Stomach smooth muscle (tissue), 2 donors: ENCODE results near the gene RND3.

Experiments used
- H3K27ac ChIP-seq: one replicate; pipeline ENCODE4 v1.7.0; 2013; ENCODE audit warnings: mild to moderate bottlenecking, low read length, inconsistent platforms
- H3K27me3 ChIP-seq, 2 donors: one replicate each; pipeline ENCODE4 v1.7.0; 2013; ENCODE audit warnings: low read length in 2 of 2; ENCODE audit not compliant: insufficient read depth in 2 of 2, control insufficient read depth in 1 of 2
- H3K36me3 ChIP-seq, 2 donors: one replicate each; pipeline ENCODE4 v1.7.0; 2013; ENCODE audit warnings: low read length in 2 of 2; ENCODE audit not compliant: control insufficient read depth in 2 of 2, insufficient read depth in 2 of 2
- H3K4me1 ChIP-seq: one replicate; pipeline ENCODE4 v1.7.0; 2013; ENCODE audit warnings: low read length; ENCODE audit not compliant: control insufficient read depth, insufficient read depth
- H3K4me3 ChIP-seq, 2 donors: one replicate each; pipeline ENCODE4 v1.7.0; 2013; ENCODE audit warnings: low read length in 2 of 2
- H3K9ac ChIP-seq, 2 donors: one replicate each; pipeline ENCODE4 v1.7.0; 2013; ENCODE audit warnings: low read length in 2 of 2, mild to moderate bottlenecking in 1 of 2
- H3K9me3 ChIP-seq, 2 donors: one replicate each; pipeline ENCODE4 v1.7.0; 2013; ENCODE audit warnings: low read length in 2 of 2; ENCODE audit not compliant: control insufficient read depth in 2 of 2
- donor health status: healthy.
- donor health status: Pancreatic carcinoma.

The RND3 gene

GRCh38 chr2:150425121-150425955, 62.1 kb downstream of the RND3 start:
- H3K4me3 ChIP-seq, result no peak overlapping the region
- no peaks in the 10 kb centered on the region for H3K4me1 ChIP-seq
- peaks cover 0 to 2% of the 10 kb centered on the region in 2 donors for H3K27me3 ChIP-seq
- H3K9ac ChIP-seq, result no peak overlapping the region
- H3K27ac ChIP-seq, result no peak overlapping the region
- H3K9me3 ChIP-seq, result no peaks in the 10 kb centered on the region
- no peaks in the 10 kb centered on the region for H3K36me3 ChIP-seq

GRCh38 chr2:150424406-150424805, 63.1 kb downstream of the RND3 start:
- Histone ChIP-seq H3K9me3 (no peaks in the 10 kb centered on the region), H3K9ac (no peak overlapping the region), H3K27ac (no peak overlapping the region), H3K36me3 (no peaks in the 10 kb centered on the region), H3K4me1 (no peaks in the 10 kb centered on the region), H3K4me3 (no peak overlapping the region), H3K27me3 (peaks cover 0 to 2% of the 10 kb centered on the region in 2 donors)

- peaks cover 0 to 2% of the 10 kb centered on the region in 2 donors for H3K27me3 ChIP-seq
- no peak overlapping the region for H3K4me3 ChIP-seq
- H3K9ac ChIP-seq, result no peak overlapping the region
- no peaks in the 10 kb centered on the region for H3K9me3 ChIP-seq
- no peaks in the 10 kb centered on the region for H3K4me1 ChIP-seq
- no peaks in the 10 kb centered on the region for H3K36me3 ChIP-seq
- H3K27ac ChIP-seq, result no peak overlapping the region
Measured at GRCh38 chr2:150421126-150421651, 66.3 kb downstream of the RND3 start.

GRCh38 chr2:150418916-150419315, 68.6 kb downstream of the RND3 start:
- H3K36me3 ChIP-seq, result no peaks in the 10 kb centered on the region
- no peaks in the 10 kb centered on the region for H3K27me3 ChIP-seq
- H3K27ac ChIP-seq, result no peak overlapping the region
- H3K4me1 ChIP-seq, result no peaks in the 10 kb centered on the region
- no peak overlapping the region for H3K4me3 ChIP-seq
- H3K9me3 ChIP-seq, result no peaks in the 10 kb centered on the region
- no peak overlapping the region for H3K9ac ChIP-seq
